HFFc6 (cell line): ENCODE data around the gene SUOX. TPM values are rescaled to one million over a fixed set of nuclear protein-coding genes. Genes with fewer than 3 reads are reported as not detected.
"Not testable (repeated sequence)": the region's sequence is repeated elsewhere in the genome, so short reads cannot be mapped to it uniquely, and the experiment has no call there.

Source experiments
- DNase-seq: peaks from one replicate; pipeline ENCODE4 v3.0.0-alpha.2; 2018
- H3K27ac Mint-ChIP-seq: 2 replicates; pipeline ENCODE4 v1.8.0; 2020; ENCODE audit warnings: mild to moderate bottlenecking, mixed read lengths
- H3K27me3 Mint-ChIP-seq: 2 replicates; pipeline ENCODE4 v1.8.0; 2021; ENCODE audit warnings: mild to moderate bottlenecking, moderate library complexity, mixed read lengths; ENCODE audit not compliant: insufficient read depth
- H3K36me3 Mint-ChIP-seq: 2 replicates; pipeline ENCODE4 v1.8.0; 2021; ENCODE audit warnings: low read depth, mixed read lengths
- H3K4me1 Mint-ChIP-seq: 2 replicates; pipeline ENCODE4 v1.8.0; 2020; ENCODE audit warnings: low read depth, mixed read lengths
- H3K4me3 Mint-ChIP-seq: 2 replicates; pipeline ENCODE4 v1.8.0; 2020; ENCODE audit warnings: mild to moderate bottlenecking, moderate library complexity, mixed read lengths
- H3K9me3 Mint-ChIP-seq: 2 replicates; pipeline ENCODE4 v1.8.0; 2020; ENCODE audit warnings: mild to moderate bottlenecking, mixed read lengths
- CTCF ChIP-seq: fragments of 200-600 bp; sonication (generic); IDR thresholded peaks from 2 replicates; pipeline ENCODE4 v1.5.0; 2021; ENCODE audit warnings: antibody characterized with exemption, mild to moderate bottlenecking
- total RNA-seq, 6 experiments: library from RNA; stranded (reverse); fragmentation: NEBNext Ultra II Directional; extraction: Animal tissue kit (Norgen Biotek cat#: 25700); gene quantifications; 2 replicates in 1 of 6; 3 replicates in 5 of 6; pipeline ENCODE4 v1.2.3, GENCODE V29; 2021

SUOX gene
- total RNA-seq, 6 experiments from 2014 or later: 15.2 to 19.4 (median 17.0) TPM

- H3K27ac Mint-ChIP-seq: no peak overlapping the region
- no peaks in the 10 kb centered on the region for H3K4me1 Mint-ChIP-seq
- no peak for DNase-seq
- no peak for TF ChIP-seq CTCF
- H3K27me3 Mint-ChIP-seq: no peaks in the 10 kb centered on the region
- no peaks in the 10 kb centered on the region for H3K9me3 Mint-ChIP-seq
- no peak overlapping the region for H3K4me3 Mint-ChIP-seq
- H3K36me3 Mint-ChIP-seq: peaks cover 21% of the 10 kb centered on the region
Observed at GRCh38 chr12:55985341-55985740, 11.7 kb upstream of the SUOX start.

- H3K4me1 Mint-ChIP-seq, DNase-seq, H3K27me3 Mint-ChIP-seq, H3K27ac Mint-ChIP-seq, H3K9me3 Mint-ChIP-seq, H3K4me3 Mint-ChIP-seq: not testable (repeated sequence)
- H3K36me3 Mint-ChIP-seq: peaks cover 27% of the 10 kb centered on the region
Observed at GRCh38 chr12:55985976-55986375, 11.1 kb upstream of the SUOX start.

- peaks cover 31% of the 10 kb centered on the region for H3K36me3 Mint-ChIP-seq
Observed at GRCh38 chr12:55991110-55991509, 6.0 kb upstream of the SUOX start.

GRCh38 chr12:55993230-55993853 is 3.7 kb upstream of the SUOX start:
- no peak for TF ChIP-seq CTCF
- H3K9me3 Mint-ChIP-seq: no peaks in the 10 kb centered on the region
- no peak for DNase-seq
- peak overlapping the region; percentile 34; the same call in 1 of the 2 replicates for H3K27ac Mint-ChIP-seq
- peaks cover 31% of the 10 kb centered on the region for H3K36me3 Mint-ChIP-seq
- H3K27me3 Mint-ChIP-seq: no peaks in the 10 kb centered on the region
- no peak overlapping the region for H3K4me3 Mint-ChIP-seq
- H3K4me1 Mint-ChIP-seq: peaks cover 18% of the 10 kb centered on the region

More at GRCh38 chr12:55991110-55991509, 6.0 kb upstream of the SUOX start:
- Mint-ChIP-seq H3K27ac (no peak overlapping the region), H3K27me3 (no peaks in the 10 kb centered on the region), H3K9me3 (no peaks in the 10 kb centered on the region), H3K4me1 (peaks cover 4% of the 10 kb centered on the region), H3K4me3 (no peak overlapping the region)
- no peak for TF ChIP-seq CTCF
- DNase-seq: no peak

GRCh38 chr12:55995366-55995765 is 1.7 kb upstream of the SUOX start:
- Mint-ChIP-seq H3K9me3 (no peaks in the 10 kb centered on the region), H3K4me3 (no peak overlapping the region), H3K27me3 (no peaks in the 10 kb centered on the region), H3K27ac (no peak overlapping the region), H3K4me1 (peaks cover 18% of the 10 kb centered on the region), H3K36me3 (peaks cover 21% of the 10 kb centered on the region)
- TF ChIP-seq CTCF: no peak
- no peak for DNase-seq

GRCh38 chr12:55996201-55996714 is 818 bp upstream of the SUOX start:
- peak; percentile 93 for TF ChIP-seq CTCF
- Mint-ChIP-seq H3K36me3 (peaks cover 12% of the 10 kb centered on the region), H3K9me3 (no peaks in the 10 kb centered on the region), H3K4me1 (peaks cover 18% of the 10 kb centered on the region), H3K27ac (peak overlapping the region; percentile 77), H3K4me3 (peak overlapping the region; percentile 100), H3K27me3 (no peaks in the 10 kb centered on the region)
- peak; percentile 66 for DNase-seq
